Measurements from ENCODE around the gene SETD1A.

DNA sequence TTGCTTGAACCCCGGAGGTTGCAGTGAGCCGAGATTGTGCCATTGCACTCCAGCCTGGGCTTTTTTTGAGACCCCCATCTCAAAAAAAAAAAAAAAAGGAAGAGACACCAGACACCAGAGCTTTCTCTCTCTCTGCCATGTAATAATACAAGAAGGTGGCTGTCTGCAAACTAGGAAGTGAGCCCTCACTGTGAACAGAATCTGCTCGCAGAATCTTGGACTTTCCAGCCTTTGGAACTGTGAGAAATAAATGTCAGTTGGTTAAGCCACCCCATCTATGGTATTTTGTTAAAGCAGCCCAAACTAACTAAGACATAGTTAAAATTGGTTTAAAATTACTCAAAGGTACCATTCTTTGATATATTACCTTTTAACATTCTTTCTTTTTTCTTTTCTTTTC lies 63.0 kb downstream of the SETD1A start:
- TF ChIP-seq, protein P1, sequence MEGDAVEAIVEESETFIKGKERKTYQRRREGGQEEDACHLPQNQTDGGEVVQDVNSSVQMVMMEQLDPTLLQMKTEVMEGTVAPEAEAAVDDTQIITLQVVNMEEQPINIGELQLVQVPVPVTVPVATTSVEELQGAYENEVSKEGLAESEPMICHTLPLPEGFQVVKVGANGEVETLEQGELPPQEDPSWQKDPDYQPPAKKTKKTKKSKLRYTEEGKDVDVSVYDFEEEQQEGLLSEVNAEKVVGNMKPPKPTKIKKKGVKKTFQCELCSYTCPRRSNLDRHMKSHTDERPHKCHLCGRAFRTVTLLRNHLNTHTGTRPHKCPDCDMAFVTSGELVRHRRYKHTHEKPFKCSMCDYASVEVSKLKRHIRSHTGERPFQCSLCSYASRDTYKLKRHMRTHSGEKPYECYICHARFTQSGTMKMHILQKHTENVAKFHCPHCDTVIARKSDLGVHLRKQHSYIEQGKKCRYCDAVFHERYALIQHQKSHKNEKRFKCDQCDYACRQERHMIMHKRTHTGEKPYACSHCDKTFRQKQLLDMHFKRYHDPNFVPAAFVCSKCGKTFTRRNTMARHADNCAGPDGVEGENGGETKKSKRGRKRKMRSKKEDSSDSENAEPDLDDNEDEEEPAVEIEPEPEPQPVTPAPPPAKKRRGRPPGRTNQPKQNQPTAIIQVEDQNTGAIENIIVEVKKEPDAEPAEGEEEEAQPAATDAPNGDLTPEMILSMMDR (IDR thresholded peaks at IDR 0.05; ENCODE audit: low read depth, low read length), result no peak
- no peak for TF ChIP-seq MYC (IDR thresholded peaks at IDR 0.05; ENCODE audit: low read depth, low read length)
- TF ChIP-seq POLR2A (IDR thresholded peaks at IDR 0.05; ENCODE audit: extremely low read depth, insufficient read length), result no peak

All from NB4 (cell line).